Measurements from ENCODE around the gene ENDOV. TPM values are rescaled to one million over a fixed set of nuclear protein-coding genes. Genes with fewer than 3 reads are reported as not detected.

ENDOV gene
- total RNA-seq, 4 donors from 2014 or later: 2.0 to 17.5 (median 9.9) TPM

DNA sequence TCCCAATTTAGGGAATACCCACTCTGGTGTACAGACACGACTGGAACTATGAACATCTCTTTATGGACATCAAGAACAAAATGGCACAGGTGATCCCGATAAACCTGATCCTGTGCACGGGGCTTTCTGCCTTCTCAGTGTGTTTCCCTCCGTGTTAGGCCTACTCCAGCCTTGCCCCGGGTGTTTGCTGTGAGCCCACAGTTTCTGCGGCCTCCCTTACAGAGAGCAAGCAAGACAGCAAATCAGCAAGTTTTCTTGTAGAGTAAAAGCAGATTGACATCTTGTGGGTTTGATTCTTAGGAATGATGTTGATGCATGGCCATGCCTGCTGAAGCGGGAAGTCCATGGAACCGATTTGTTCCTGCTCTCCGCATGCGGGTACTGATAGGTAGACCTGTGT lies 26.4 kb upstream of the ENDOV start:
- TF ChIP-seq, protein P1, sequence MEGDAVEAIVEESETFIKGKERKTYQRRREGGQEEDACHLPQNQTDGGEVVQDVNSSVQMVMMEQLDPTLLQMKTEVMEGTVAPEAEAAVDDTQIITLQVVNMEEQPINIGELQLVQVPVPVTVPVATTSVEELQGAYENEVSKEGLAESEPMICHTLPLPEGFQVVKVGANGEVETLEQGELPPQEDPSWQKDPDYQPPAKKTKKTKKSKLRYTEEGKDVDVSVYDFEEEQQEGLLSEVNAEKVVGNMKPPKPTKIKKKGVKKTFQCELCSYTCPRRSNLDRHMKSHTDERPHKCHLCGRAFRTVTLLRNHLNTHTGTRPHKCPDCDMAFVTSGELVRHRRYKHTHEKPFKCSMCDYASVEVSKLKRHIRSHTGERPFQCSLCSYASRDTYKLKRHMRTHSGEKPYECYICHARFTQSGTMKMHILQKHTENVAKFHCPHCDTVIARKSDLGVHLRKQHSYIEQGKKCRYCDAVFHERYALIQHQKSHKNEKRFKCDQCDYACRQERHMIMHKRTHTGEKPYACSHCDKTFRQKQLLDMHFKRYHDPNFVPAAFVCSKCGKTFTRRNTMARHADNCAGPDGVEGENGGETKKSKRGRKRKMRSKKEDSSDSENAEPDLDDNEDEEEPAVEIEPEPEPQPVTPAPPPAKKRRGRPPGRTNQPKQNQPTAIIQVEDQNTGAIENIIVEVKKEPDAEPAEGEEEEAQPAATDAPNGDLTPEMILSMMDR (IDR thresholded peaks at IDR 0.05; ENCODE audit: low read depth): no peak

DNA sequence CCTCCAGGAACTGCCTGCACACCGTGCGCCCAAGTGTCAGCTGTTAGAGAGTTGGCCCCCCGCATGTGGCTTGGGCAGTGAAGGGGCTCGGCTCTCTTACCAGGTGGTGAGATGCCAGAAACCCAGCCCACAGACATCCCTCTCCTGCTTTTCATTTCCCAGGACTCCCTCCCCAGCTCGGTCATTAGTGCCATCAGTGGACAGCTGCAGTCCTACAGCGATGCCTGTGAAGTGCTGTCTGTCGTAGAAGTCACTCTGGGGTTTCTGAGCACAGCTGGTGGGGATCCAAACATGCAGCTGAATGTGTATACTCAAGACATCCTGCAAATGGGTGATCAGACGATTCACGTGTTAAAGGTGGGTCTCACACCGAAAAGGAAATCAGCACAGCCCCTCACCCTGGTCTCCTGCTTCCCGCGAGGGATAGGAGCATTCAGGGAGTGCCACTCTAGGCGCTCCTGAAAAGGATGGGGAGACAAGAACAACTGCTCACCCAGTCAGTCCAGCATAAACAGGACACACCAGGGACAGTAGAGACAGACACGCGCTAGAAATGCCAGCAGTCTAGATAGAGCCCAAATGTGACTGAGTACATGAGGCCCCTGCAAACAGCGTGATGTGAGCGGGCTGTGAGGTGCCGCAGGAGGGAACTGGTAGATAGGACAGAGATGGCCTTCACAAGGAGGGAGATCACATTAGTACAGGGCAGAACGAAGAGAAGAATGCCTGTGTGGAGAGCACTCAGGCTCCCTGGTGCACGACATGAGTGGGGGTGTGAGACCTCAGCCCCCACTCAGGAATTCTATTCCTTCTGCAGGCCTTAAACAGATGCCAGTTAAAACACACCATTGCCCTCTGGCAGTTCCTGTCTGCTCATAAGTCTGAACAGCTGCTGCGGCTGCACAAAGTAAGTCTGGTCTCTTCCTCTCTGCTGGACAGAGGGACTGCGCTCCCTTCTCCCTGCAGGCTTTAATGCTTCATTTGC lies 25.7 kb upstream of the ENDOV start:
- TF ChIP-seq, protein P1 (IDR thresholded peaks at IDR 0.05; ENCODE audit: low read depth): no peak

DNA sequence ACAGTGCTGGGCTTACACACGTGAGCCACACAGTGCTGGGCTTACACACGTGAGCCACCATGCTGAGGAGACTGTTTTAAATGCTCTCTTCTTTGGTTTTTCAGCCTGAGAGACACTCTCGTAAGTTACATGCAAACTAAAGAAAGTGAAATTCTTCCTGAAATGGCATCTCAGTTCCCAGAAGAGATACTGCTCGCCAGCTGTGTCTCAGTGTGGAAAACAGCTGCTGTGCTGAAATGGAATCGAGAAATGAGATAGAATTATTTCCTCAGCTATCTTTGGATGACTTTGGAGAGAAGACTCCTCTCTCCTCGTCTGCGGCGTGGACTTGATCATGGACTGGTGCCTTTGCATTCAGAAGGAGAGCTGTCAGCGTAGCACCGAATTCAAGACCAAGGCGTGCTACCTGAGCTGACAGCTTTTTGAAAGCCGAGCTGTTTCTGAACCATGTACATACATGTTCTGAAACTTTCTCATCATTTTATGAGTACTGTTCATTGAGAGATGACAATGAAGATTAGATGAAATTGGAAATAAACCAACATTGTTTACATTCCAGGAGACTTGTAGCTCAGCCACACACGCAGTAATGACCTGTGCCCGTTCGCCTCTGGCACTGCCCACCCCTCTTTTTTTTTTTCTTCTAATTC lies 21.6 kb upstream of the ENDOV start:
- TF ChIP-seq, protein P1 (IDR thresholded peaks at IDR 0.05; ENCODE audit: low read depth): no peak

DNA sequence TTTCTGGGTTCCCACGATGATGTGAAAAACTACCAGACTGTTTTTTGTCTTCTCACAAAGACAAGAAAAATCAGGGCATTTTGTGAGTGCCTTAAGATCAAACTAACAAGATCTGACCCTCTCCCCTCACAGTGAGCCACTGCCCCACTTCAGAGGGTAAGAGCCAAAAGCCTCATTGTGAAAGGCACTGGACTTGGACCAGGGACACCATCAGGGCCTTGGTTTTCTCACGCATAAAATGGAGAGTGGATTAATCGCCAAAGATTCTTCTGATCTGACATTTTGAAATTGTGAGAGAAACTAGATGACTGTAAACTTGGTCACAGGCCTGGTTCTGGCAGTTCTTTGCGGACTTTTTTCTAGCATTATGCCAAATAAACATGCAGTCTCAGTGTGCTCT lies 21.0 kb upstream of the ENDOV start:
- TF ChIP-seq, protein P1 (IDR thresholded peaks at IDR 0.05; ENCODE audit: low read depth): no peak

DNA sequence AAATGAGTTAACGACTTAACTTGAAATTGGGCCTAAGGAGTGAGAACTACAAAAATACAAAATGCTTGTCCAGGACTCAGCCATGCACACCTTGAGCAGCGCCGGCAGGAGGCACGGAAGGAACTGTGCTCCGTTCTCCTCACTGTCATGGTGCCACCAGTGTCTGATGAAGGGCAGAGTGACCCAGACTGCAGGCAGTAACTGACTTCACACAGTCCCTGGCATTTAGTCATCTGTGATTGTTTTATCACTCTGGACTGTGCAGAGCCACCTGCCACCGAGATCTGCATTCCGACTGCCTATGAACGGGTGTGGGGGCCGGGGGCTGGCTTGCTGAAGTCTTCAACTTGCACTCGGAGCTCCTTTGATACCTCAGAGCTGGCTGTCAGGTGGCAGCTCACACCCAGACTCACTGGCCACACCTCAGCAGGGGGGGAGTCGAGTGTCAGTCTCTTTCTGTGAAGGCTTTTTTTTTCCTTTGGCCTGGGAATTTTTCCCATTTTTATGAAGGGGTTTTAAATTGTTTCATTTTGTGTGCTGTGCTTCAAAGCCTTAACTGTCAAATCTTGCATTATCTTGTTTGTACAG lies 20.2 kb upstream of the ENDOV start:
- TF ChIP-seq, protein P1 (IDR thresholded peaks at IDR 0.05; ENCODE audit: low read depth): no peak

DNA sequence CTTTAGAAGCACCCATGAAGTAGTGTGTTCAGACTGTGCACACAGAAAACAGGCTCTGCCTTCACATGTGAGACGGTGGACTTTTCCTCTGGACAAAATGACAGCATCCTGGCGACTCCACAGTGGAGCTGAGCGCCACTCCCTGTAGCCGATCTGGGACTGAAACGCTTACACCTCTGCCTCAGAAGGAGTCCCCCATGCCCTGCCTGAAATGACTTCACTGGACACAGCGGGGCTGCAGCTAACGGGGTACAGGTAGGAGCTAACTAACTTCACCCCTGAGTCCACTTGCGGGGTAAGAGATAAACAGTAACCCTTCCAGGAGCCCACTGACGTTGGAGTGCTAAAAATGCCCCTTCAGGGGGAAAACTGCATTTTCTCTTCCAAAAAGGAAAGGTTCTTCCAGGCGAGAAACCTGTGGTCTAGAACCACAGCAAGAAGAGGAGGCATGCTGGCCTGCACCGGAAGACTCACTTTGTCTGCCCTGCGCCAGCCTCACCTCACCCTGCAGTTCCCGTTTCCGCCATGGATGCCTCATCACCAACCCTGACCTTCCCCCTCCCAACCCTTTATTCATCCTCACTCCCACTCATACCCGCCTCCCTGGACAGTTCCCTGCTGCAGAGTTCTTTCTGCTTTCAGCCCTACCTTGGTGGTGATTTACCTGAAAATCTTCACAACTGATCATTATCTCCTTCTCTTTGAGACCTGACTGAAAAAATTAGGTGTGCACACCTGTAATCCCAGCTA lies 19.4 kb upstream of the ENDOV start:
- TF ChIP-seq, protein P1 (IDR thresholded peaks at IDR 0.05; ENCODE audit: low read depth): no peak
